IPS DF 4.7 (cell line): ENCODE data around the gene AGRN.
"Not testable (repeated sequence)": the region's sequence is repeated elsewhere in the genome, so short reads cannot be mapped to it uniquely, and the experiment has no call there.

Source experiments
- DNase-seq: peaks from one replicate; pipeline ENCODE4 v3.0.0-alpha.2; 2013; ENCODE audit warnings: low spot score; ENCODE audit errors: extremely low read depth

AGRN gene

GRCh38 chr1:1000357-1001056 is 19.4 kb upstream of the AGRN start:
- no peak for DNase-seq

- DNase-seq = no peak
Observed at GRCh38 chr1:1001057-1001783, 18.7 kb upstream of the AGRN start.

GRCh38 chr1:1003618-1004419 is 16.1 kb upstream of the AGRN start:
- DNase-seq = no peak

- DNase-seq = no peak
Observed at GRCh38 chr1:1004420-1004779, 15.5 kb upstream of the AGRN start.

GRCh38 chr1:1004780-1005697 is 14.9 kb upstream of the AGRN start:
- no peak for DNase-seq

- no peak for DNase-seq
Observed at GRCh38 chr1:1005774-1006304, 14.1 kb upstream of the AGRN start.

- no peak for DNase-seq
Observed at GRCh38 chr1:1006305-1007159, 13.4 kb upstream of the AGRN start.

- DNase-seq = not testable (repeated sequence)
Observed at GRCh38 chr1:1010131-1010530, 9.8 kb upstream of the AGRN start.

GRCh38 chr1:1011396-1011949 is 8.4 kb upstream of the AGRN start:
- no peak for DNase-seq

GRCh38 chr1:1012736-1013104 is 7.2 kb upstream of the AGRN start:
- not testable (repeated sequence) for DNase-seq

- DNase-seq = no peak
Observed at GRCh38 chr1:1013105-1013921, 6.6 kb upstream of the AGRN start, which contains the start of gene ISG15. Gene ISG15 (plus strand): TSS chr1:1013497. CDS start chr1:1013574, 77 bp downstream.

- DNase-seq = no peak
Observed at GRCh38 chr1:1013922-1014648, 5.8 kb upstream of the AGRN start.

- no peak for DNase-seq
Observed at GRCh38 chr1:1014799-1015681, 4.9 kb upstream of the AGRN start.

GRCh38 chr1:1017397-1018320 is 2.3 kb upstream of the AGRN start:
- not testable (repeated sequence) for DNase-seq

- not testable (repeated sequence) for DNase-seq
Observed at GRCh38 chr1:1018321-1018685, 1.6 kb upstream of the AGRN start.
